HL-60 (cell line): ENCODE results near the gene BIRC5.
A peak's percentile ranks its signal among the peaks of the same experiment; 100 is the strongest.

Source experiments
- GABPA ChIP-seq: IDR thresholded peaks from 2 replicates; pipeline ENCODE4 v1.6.1; 2012; ENCODE audit warnings: low read depth
- POLR2AphosphoS5 ChIP-seq: IDR thresholded peaks from 2 replicates; pipeline ENCODE4 v1.6.1; 2012; ENCODE audit warnings: low read depth
- SPI1 ChIP-seq: IDR thresholded peaks from 2 replicates; pipeline ENCODE4 v1.6.1; 2012; ENCODE audit warnings: low read depth, mild to moderate bottlenecking, borderline replicate concordance
- TF ChIP-seq, protein P1 (sequence below): IDR thresholded peaks from one replicate; pipeline ENCODE4 v1.5.1; 2011; ENCODE audit warnings: low read length, control low read depth, inconsistent platforms; ENCODE audit not compliant: insufficient read depth
- TF ChIP-seq, protein P2 (sequence below): IDR thresholded peaks from 2 replicates; pipeline ENCODE4 v1.6.1; 2012; ENCODE audit warnings: low read depth; ENCODE audit not compliant: insufficient replicate concordance

DNA sequence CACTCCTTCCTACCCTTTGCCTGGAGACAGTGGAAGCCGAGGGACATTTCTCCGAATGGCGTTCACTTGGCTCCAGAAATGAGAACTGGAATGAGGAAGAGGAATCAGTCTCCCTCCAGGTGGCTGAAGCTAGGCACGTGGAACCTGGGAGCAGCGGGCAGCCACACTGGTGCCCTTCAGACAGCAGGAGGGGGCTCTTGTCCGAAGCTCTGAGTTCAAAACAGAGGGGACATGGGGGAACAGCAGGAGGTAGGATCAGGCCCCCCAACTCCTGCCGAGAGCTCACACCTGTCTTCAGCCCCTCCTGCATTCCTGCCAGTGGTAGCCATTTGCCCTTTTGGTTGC is 58.8 kb downstream of the BIRC5 start:
- TF ChIP-seq, protein P1, sequence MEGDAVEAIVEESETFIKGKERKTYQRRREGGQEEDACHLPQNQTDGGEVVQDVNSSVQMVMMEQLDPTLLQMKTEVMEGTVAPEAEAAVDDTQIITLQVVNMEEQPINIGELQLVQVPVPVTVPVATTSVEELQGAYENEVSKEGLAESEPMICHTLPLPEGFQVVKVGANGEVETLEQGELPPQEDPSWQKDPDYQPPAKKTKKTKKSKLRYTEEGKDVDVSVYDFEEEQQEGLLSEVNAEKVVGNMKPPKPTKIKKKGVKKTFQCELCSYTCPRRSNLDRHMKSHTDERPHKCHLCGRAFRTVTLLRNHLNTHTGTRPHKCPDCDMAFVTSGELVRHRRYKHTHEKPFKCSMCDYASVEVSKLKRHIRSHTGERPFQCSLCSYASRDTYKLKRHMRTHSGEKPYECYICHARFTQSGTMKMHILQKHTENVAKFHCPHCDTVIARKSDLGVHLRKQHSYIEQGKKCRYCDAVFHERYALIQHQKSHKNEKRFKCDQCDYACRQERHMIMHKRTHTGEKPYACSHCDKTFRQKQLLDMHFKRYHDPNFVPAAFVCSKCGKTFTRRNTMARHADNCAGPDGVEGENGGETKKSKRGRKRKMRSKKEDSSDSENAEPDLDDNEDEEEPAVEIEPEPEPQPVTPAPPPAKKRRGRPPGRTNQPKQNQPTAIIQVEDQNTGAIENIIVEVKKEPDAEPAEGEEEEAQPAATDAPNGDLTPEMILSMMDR = no peak
- no peak for TF ChIP-seq POLR2AphosphoS5
- no peak for TF ChIP-seq GABPA
- TF ChIP-seq, protein P2, sequence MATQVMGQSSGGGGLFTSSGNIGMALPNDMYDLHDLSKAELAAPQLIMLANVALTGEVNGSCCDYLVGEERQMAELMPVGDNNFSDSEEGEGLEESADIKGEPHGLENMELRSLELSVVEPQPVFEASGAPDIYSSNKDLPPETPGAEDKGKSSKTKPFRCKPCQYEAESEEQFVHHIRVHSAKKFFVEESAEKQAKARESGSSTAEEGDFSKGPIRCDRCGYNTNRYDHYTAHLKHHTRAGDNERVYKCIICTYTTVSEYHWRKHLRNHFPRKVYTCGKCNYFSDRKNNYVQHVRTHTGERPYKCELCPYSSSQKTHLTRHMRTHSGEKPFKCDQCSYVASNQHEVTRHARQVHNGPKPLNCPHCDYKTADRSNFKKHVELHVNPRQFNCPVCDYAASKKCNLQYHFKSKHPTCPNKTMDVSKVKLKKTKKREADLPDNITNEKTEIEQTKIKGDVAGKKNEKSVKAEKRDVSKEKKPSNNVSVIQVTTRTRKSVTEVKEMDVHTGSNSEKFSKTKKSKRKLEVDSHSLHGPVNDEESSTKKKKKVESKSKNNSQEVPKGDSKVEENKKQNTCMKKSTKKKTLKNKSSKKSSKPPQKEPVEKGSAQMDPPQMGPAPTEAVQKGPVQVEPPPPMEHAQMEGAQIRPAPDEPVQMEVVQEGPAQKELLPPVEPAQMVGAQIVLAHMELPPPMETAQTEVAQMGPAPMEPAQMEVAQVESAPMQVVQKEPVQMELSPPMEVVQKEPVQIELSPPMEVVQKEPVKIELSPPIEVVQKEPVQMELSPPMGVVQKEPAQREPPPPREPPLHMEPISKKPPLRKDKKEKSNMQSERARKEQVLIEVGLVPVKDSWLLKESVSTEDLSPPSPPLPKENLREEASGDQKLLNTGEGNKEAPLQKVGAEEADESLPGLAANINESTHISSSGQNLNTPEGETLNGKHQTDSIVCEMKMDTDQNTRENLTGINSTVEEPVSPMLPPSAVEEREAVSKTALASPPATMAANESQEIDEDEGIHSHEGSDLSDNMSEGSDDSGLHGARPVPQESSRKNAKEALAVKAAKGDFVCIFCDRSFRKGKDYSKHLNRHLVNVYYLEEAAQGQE = no peak
- peak; percentile 89 for TF ChIP-seq SPI1
